Suprapubic skin (tissue), 3 donors: ENCODE results near the gene L2HGDH.

Source experiments
- CTCF ChIP-seq, 2 donors: fragments of 200-600 bp in 1 of 2; fragments of 450-650 bp in 1 of 2; sonication (generic) in 1 of 2; IDR thresholded peaks; one replicate each; pipeline ENCODE4 v1.5.1; 2016 to 2019; ENCODE audit warnings: antibody characterized with exemption in 2 of 2, mild to moderate bottlenecking in 1 of 2, moderate library complexity in 1 of 2
- POLR2A ChIP-seq, 2 donors: fragments of 450-650 bp; IDR thresholded peaks; one replicate each; pipeline ENCODE4 v1.6.1; 2017; ENCODE audit warnings: antibody characterized with exemption in 2 of 2, mild to moderate bottlenecking in 2 of 2, moderate library complexity in 2 of 2

GRCh38 chr14:50230401-50230700, 81.7 kb downstream of the L2HGDH start:
- TF ChIP-seq CTCF (IDR thresholded peaks at IDR 0.05): no peak
- no peak for TF ChIP-seq POLR2A (IDR thresholded peaks at IDR 0.05)
